CD4-positive, CD25-positive, alpha-beta regulatory T cell (primary cell): ENCODE measurements around the gene RP9. TPM values are rescaled to one million over a fixed set of nuclear protein-coding genes. Genes with fewer than 3 reads are reported as not detected.

Source experiments
- ATAC-seq, 2 donors: fragments of 150-1000 bp; cut with Tn5 transposase; one replicate each; pipeline ENCODE4 v1.10.0; 2021; ENCODE audit warnings: low read depth in 2 of 2, moderate number of reproducible peaks in 2 of 2, moderate library complexity in 1 of 2
- DNase-seq, 3 donors: peaks; one replicate each; pipeline versions ENCODE4 v3.0.0 to v3.0.0-alpha.2; 2012 to 2022; ENCODE audit warnings: mixed read lengths in 1 of 3
- H3K27ac ChIP-seq: one replicate; pipeline ENCODE4 v1.7.0; 2013; ENCODE audit warnings: mild to moderate bottlenecking, low read length; ENCODE audit not compliant: insufficient read depth, poor library complexity, severe bottlenecking
- H3K27me3 ChIP-seq: one replicate; pipeline ENCODE4 v1.7.0; 2013; ENCODE audit warnings: low read length; ENCODE audit not compliant: control insufficient read depth, insufficient read depth
- H3K36me3 ChIP-seq: one replicate; pipeline ENCODE4 v1.7.0; 2013; ENCODE audit warnings: mild to moderate bottlenecking, low read length, moderate library complexity; ENCODE audit not compliant: control insufficient read depth, insufficient read depth
- H3K4me1 ChIP-seq: 2 replicates; pipeline ENCODE4 v1.7.0; 2013; ENCODE audit warnings: mild to moderate bottlenecking, low read length; ENCODE audit not compliant: insufficient read depth, control insufficient read depth, poor library complexity, severe bottlenecking
- H3K4me3 ChIP-seq: one replicate; pipeline ENCODE4 v1.7.0; 2013; ENCODE audit warnings: low read depth, mild to moderate bottlenecking, low read length, moderate library complexity
- H3K9me3 ChIP-seq, 2 experiments: 1 replicate in 1 of 2; 2 replicates in 1 of 2; pipeline ENCODE4 v1.7.0; 2013; ENCODE audit warnings: low read length in 2 of 2, mild to moderate bottlenecking in 1 of 2, moderate library complexity in 1 of 2; ENCODE audit not compliant: control insufficient read depth in 2 of 2
- H3K27ac Mint-ChIP-seq, 3 donors: one replicate each; pipeline ENCODE4 v1.8.0; 2020 to 2022; ENCODE audit warnings: mild to moderate bottlenecking in 3 of 3, mixed read lengths in 3 of 3, moderate library complexity in 2 of 3
- H3K27me3 Mint-ChIP-seq: one replicate; pipeline ENCODE4 v1.8.0; 2022; ENCODE audit warnings: mild to moderate bottlenecking, mixed read lengths
- H3K36me3 Mint-ChIP-seq: one replicate; pipeline ENCODE4 v1.8.0; 2020; ENCODE audit warnings: mixed read lengths
- H3K4me1 Mint-ChIP-seq, 4 donors: one replicate each; pipeline ENCODE4 v1.8.0; 2020 to 2022; ENCODE audit warnings: mixed read lengths in 4 of 4, mild to moderate bottlenecking in 1 of 4
- H3K4me3 Mint-ChIP-seq, 4 donors: one replicate each; pipeline ENCODE4 v1.8.0; 2020 to 2022; ENCODE audit warnings: mild to moderate bottlenecking in 4 of 4, mixed read lengths in 4 of 4, moderate library complexity in 3 of 4
- H3K9me3 Mint-ChIP-seq, 7 donors: one replicate each; pipeline ENCODE4 v1.8.0; 2020 to 2022; ENCODE audit warnings: mixed read lengths in 7 of 7, mild to moderate bottlenecking in 3 of 7, moderate library complexity in 2 of 7
- polyA plus RNA-seq, 4 donors: library from polyadenylated mRNA; unstranded; fragments of 300-500 nt; fragmentation: Illumina TruSeq; gene quantifications; one replicate each; pipeline ENCODE4 v1.2.3, GENCODE V29; 2021
- total RNA-seq: library from RNA; stranded (reverse); gene quantifications from one replicate; pipeline ENCODE4 v1.2.3, GENCODE V29; 2022

The RP9 gene, protein sequence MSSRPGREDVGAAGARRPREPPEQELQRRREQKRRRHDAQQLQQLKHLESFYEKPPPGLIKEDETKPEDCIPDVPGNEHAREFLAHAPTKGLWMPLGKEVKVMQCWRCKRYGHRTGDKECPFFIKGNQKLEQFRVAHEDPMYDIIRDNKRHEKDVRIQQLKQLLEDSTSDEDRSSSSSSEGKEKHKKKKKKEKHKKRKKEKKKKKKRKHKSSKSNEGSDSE
- total RNA-seq (14.3 TPM), polyA plus RNA-seq (10 to 100 TPM; 18.7 to 26.2 (median 21.5) TPM)

DNA sequence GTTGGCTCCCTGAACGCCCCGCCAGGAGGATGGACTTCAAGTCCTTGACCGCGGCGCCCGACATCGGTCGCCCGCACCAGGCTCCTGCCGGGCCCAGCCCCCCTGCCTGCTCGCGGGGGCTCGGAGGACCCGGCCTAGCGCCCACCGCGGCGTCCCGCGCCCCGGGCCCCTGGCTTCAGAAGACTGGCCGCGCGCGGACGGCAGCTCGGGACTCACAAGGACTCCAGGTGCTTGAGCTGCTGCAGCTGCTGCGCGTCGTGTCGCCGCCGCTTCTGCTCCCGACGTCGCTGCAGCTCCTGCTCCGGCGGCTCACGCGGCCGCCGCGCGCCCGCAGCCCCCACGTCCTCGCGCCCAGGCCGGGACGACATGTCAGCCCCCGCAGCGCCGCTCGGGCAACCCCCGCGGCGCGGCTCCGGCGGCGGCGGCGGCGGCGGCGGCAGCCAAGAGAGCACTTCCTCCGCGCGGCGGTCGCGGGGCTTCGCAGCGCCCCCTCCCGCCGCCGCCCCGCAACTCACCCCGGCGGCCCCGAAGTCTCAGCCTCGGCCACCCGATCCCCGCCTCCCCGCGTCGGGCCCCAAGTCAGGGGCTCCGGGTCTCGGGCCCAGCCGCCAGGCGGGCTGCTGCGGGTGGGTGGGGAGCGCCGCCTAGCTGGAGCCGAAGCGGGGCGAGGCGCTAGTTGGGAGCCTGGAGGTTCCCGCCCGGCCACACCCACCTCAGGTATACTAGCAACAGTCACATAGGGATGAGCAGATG, at the start of gene RP9:
TSS of gene RP9 (minus strand) at position 400 of the 753 bp plus-strand sequence. CDS start at position 368, 32 bp downstream.
- peaks cover 4% of the 10 kb centered on the region for H3K36me3 Mint-ChIP-seq
- H3K4me1 Mint-ChIP-seq: peaks cover 27 to 51% (median 34%) of the 10 kb centered on the region in 4 donors
- Histone ChIP-seq H3K4me3 (peak within 1 kb of the TSS; percentile 93), H3K27me3 (peaks cover 13% of the 10 kb centered on the region), H3K4me1 (peaks cover 31% of the 10 kb centered on the region), H3K36me3 (peaks cover 2% of the 10 kb centered on the region), H3K27ac (peak within 1 kb of the TSS; percentile 66), H3K9me3 (no peaks in the 10 kb centered on the region)
- no peaks in the 10 kb centered on the region for H3K9me3 Mint-ChIP-seq
- ATAC-seq (peak; percentile 90 to 93), DNase-seq (peak; percentile 69 to 81 (median 76))
- H3K27ac Mint-ChIP-seq: peak within 1 kb of the TSS; percentile 40 to 70 (median 59)
- H3K4me3 Mint-ChIP-seq: peak within 1 kb of the TSS; percentile 82 to 97 (median 90)
- peaks cover 25% of the 10 kb centered on the region for H3K27me3 Mint-ChIP-seq

DNA sequence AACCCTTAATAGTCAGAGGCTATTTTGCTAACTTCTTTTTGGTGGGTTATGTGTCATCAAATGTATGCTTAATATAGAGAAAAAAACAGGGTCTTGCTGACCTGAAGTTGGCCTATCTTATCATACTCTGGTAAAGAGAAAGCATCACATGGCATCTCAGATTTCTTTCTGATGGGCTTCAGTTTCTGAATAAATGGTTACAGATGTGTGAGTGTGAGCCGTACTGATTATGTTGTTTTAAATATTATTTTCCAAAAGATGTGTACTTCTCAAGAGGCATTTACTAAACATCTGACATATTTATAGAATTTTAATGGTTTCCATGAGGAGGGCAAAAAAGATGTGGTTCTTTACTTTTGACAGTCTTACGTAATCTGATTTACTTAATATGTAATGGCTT, 48.6 kb upstream of the RP9 start:
- Histone ChIP-seq H3K36me3 (no peaks in the 10 kb centered on the region), H3K27ac (no peak overlapping the region), H3K9me3 (no peaks in the 10 kb centered on the region), H3K4me3 (no peak overlapping the region), H3K4me1 (no peaks in the 10 kb centered on the region), H3K27me3 (no peaks in the 10 kb centered on the region)
- Mint-ChIP-seq H3K9me3 (peaks cover 0 to 4% (median 0%) of the 10 kb centered on the region in 7 donors), H3K36me3 (peaks cover 43% of the 10 kb centered on the region), H3K4me1 (peaks cover 0 to 3% (median 0%) of the 10 kb centered on the region in 4 donors), H3K27me3 (no peaks in the 10 kb centered on the region), H3K4me3 (no peak overlapping the region), H3K27ac (no peak overlapping the region)
- ATAC-seq (no peak), DNase-seq (no peak)

- no peaks in the 10 kb centered on the region for H3K27me3 Mint-ChIP-seq
- Histone ChIP-seq H3K4me1 (no peaks in the 10 kb centered on the region), H3K27ac (no peak overlapping the region), H3K36me3 (no peaks in the 10 kb centered on the region), H3K9me3 (no peaks in the 10 kb centered on the region), H3K27me3 (no peaks in the 10 kb centered on the region), H3K4me3 (no peak overlapping the region)
- no peak overlapping the region for H3K4me3 Mint-ChIP-seq
- DNase-seq: no peak
- H3K4me1 Mint-ChIP-seq: peaks cover 0 to 3% (median 0%) of the 10 kb centered on the region in 4 donors
- peaks cover 38% of the 10 kb centered on the region for H3K36me3 Mint-ChIP-seq
- no peak for ATAC-seq
- H3K9me3 Mint-ChIP-seq: peaks cover 0 to 4% (median 0%) of the 10 kb centered on the region in 7 donors
- H3K27ac Mint-ChIP-seq: peak overlapping the region in 1 of 3 donors; percentile 4
Measured at GRCh38 chr7:33157311-33157710, 48.1 kb upstream of the RP9 start.

GRCh38 chr7:33156441-33156840, 47.2 kb upstream of the RP9 start:
- ATAC-seq: no peak
- Mint-ChIP-seq H3K4me1 (peaks cover 0 to 3% (median 0%) of the 10 kb centered on the region in 4 donors), H3K4me3 (no peak overlapping the region)

GRCh38 chr7:33155811-33156210, 46.6 kb upstream of the RP9 start:
- H3K27me3 ChIP-seq: no peaks in the 10 kb centered on the region
- DNase-seq (no peak), ATAC-seq (no peak)
- no peaks in the 10 kb centered on the region for H3K9me3 ChIP-seq
- Mint-ChIP-seq H3K9me3 (no peaks in the 10 kb centered on the region), H3K4me1 (peaks cover 0 to 3% (median 0%) of the 10 kb centered on the region in 4 donors), H3K27me3 (no peaks in the 10 kb centered on the region), H3K4me3 (no peak overlapping the region), H3K27ac (no peak overlapping the region), H3K36me3 (peaks cover 29% of the 10 kb centered on the region)
- no peak overlapping the region for H3K27ac ChIP-seq
- H3K36me3 ChIP-seq: no peaks in the 10 kb centered on the region
- no peaks in the 10 kb centered on the region for H3K4me1 ChIP-seq
- H3K4me3 ChIP-seq: no peak overlapping the region

More at GRCh38 chr7:33156441-33156840, 47.2 kb upstream of the RP9 start:
- no peaks in the 10 kb centered on the region for H3K9me3 Mint-ChIP-seq
- H3K4me3 ChIP-seq: no peak overlapping the region
- DNase-seq: no peak
- H3K27ac Mint-ChIP-seq: no peak overlapping the region
- no peaks in the 10 kb centered on the region for H3K4me1 ChIP-seq
- H3K9me3 ChIP-seq: no peaks in the 10 kb centered on the region
- peaks cover 29% of the 10 kb centered on the region for H3K36me3 Mint-ChIP-seq
- H3K36me3 ChIP-seq: no peaks in the 10 kb centered on the region
- H3K27me3 ChIP-seq: no peaks in the 10 kb centered on the region
- no peaks in the 10 kb centered on the region for H3K27me3 Mint-ChIP-seq
- H3K27ac ChIP-seq: no peak overlapping the region

DNA sequence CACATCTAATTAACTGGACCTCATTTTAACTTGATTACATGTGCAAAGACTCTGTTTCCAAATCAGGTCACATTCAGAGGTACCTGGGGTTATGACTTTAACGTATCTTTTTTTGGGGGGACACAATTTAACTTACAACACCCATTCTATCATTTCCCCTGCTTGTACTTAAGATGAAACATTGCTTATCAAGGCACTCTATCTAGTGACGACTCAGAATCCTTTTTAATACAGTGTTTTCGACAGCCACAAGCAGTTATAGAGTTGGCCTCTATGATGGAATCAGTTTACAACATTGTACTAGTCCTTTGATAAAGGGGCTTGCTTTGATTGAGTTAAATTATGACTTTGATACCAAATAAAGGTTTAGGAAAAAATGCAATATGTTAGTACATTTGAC, 42.9 kb upstream of the RP9 start:
- peaks cover 28% of the 10 kb centered on the region for H3K36me3 Mint-ChIP-seq
- H3K27me3 ChIP-seq: no peaks in the 10 kb centered on the region
- peaks cover 0 to 8% (median 2%) of the 10 kb centered on the region in 4 donors for H3K4me1 Mint-ChIP-seq
- DNase-seq: no peak
- H3K4me1 ChIP-seq: no peaks in the 10 kb centered on the region
- no peak overlapping the region for H3K27ac ChIP-seq
- H3K4me3 ChIP-seq: no peak overlapping the region
- H3K9me3 Mint-ChIP-seq: no peaks in the 10 kb centered on the region
- H3K27ac Mint-ChIP-seq: no peak overlapping the region
- no peak overlapping the region for H3K4me3 Mint-ChIP-seq
- H3K27me3 Mint-ChIP-seq: no peaks in the 10 kb centered on the region
- ATAC-seq: no peak
- no peaks in the 10 kb centered on the region for H3K9me3 ChIP-seq
- H3K36me3 ChIP-seq: no peaks in the 10 kb centered on the region

- no peaks in the 10 kb centered on the region for H3K4me1 ChIP-seq
- H3K27ac Mint-ChIP-seq: no peak overlapping the region
- ATAC-seq: no peak
- H3K4me3 ChIP-seq: no peak overlapping the region
- no peaks in the 10 kb centered on the region for H3K27me3 Mint-ChIP-seq
- no peak overlapping the region for H3K27ac ChIP-seq
- no peaks in the 10 kb centered on the region for H3K36me3 ChIP-seq
- H3K27me3 ChIP-seq: no peaks in the 10 kb centered on the region
- H3K9me3 Mint-ChIP-seq: peaks cover 0 to 6% (median 2%) of the 10 kb centered on the region in 7 donors
- H3K4me3 Mint-ChIP-seq: no peak overlapping the region
- peaks cover 25% of the 10 kb centered on the region for H3K36me3 Mint-ChIP-seq
- DNase-seq: no peak
- no peaks in the 10 kb centered on the region for H3K9me3 ChIP-seq
- H3K4me1 Mint-ChIP-seq: peaks cover 0 to 13% (median 8%) of the 10 kb centered on the region in 4 donors
Measured at GRCh38 chr7:33145156-33145555, 36.0 kb upstream of the RP9 start.
